Measurements from ENCODE around the gene MOB2.

DNA sequence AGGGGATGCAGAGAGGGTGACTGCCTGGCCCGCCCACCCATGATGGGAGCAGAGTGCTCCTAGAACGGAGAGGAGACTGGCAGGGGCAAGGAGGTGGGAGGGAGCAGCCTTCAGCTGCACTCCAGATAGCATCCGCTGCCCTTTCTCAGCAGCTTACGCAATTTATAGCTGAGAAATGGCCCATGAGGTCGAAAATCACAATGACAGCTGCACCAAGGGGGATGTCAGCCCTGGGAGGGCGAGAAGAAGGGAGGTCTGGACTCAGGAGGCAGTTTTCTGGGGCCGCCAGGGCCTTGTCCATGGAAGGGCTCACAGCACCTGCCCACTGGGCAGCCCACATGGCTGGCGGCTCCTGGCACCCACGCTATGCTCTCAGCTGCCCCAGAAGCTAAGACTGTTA is 17.6 kb upstream of the MOB2 start:
- TF ChIP-seq, protein P1, sequence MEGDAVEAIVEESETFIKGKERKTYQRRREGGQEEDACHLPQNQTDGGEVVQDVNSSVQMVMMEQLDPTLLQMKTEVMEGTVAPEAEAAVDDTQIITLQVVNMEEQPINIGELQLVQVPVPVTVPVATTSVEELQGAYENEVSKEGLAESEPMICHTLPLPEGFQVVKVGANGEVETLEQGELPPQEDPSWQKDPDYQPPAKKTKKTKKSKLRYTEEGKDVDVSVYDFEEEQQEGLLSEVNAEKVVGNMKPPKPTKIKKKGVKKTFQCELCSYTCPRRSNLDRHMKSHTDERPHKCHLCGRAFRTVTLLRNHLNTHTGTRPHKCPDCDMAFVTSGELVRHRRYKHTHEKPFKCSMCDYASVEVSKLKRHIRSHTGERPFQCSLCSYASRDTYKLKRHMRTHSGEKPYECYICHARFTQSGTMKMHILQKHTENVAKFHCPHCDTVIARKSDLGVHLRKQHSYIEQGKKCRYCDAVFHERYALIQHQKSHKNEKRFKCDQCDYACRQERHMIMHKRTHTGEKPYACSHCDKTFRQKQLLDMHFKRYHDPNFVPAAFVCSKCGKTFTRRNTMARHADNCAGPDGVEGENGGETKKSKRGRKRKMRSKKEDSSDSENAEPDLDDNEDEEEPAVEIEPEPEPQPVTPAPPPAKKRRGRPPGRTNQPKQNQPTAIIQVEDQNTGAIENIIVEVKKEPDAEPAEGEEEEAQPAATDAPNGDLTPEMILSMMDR (IDR thresholded peaks at IDR 0.05 in 4 of 5, conservative IDR thresholded peaks at IDR 0.05 in 1 of 5), result no peak
- no peak for TF ChIP-seq POLR2A (IDR thresholded peaks at IDR 0.05)

All from gastrocnemius medialis (tissue), 4 donors.